Tibial artery (tissue), 4 donors: ENCODE results near the gene ZNRF2.

Source experiments
- DNase-seq, 2 donors: peaks; one replicate each; pipeline ENCODE4 v3.0.0-alpha.2; 2019
- H3K27ac ChIP-seq, 2 donors: fragments of 200-600 bp; sonication (generic) in 1 of 2; 1 replicate in 1 of 2; 2 replicates in 1 of 2; pipeline ENCODE4 v1.5.1; 2018 to 2019; ENCODE audit warnings: mild to moderate bottlenecking in 1 of 2
- H3K27me3 ChIP-seq, 2 donors: fragments of 200-600 bp; sonication (generic) in 1 of 2; one replicate each; pipeline versions ENCODE4 v1.5.1 to v1.6.0; 2016 to 2019
- H3K36me3 ChIP-seq, 3 donors: fragments of 200-600 bp; sonication (generic) in 2 of 3; one replicate each; pipeline ENCODE4 v1.5.1; 2016 to 2019; ENCODE audit warnings: mild to moderate bottlenecking in 2 of 3
- H3K4me1 ChIP-seq, 4 donors: fragments of 200-600 bp; sonication (generic) in 2 of 4; 1 replicate in 3 of 4; 2 replicates in 1 of 4; pipeline ENCODE4 v1.5.1; 2016 to 2019
- H3K4me3 ChIP-seq, 2 donors: fragments of 200-600 bp; sonication (generic) in 1 of 2; 1 replicate in 1 of 2; 2 replicates in 1 of 2; pipeline ENCODE4 v1.5.1; 2018 to 2019; ENCODE audit warnings: mild to moderate bottlenecking in 2 of 2
- H3K9me3 ChIP-seq, 3 donors: fragments of 200-600 bp; sonication (generic) in 1 of 3; one replicate each; pipeline ENCODE4 v1.5.1; 2016 to 2019
- CTCF ChIP-seq, 2 experiments: fragments of 200-600 bp in 1 of 2; fragments of 450-650 bp in 1 of 2; IDR thresholded peaks; one replicate each; pipeline ENCODE4 v1.5.1; 2017 to 2019; ENCODE audit warnings: antibody characterized with exemption in 2 of 2, mild to moderate bottlenecking in 1 of 2, moderate library complexity in 1 of 2
- intact Hi-C: fragments of 100-400 bp; cut with DNase I; formaldehyde crosslinking; loops from one replicate; pipeline ENCODE4 v1.15.0; 2023; ENCODE audit warnings: low total_unique reads

ZNRF2 gene

GRCh38 chr7:30312178-30312577 is 27.8 kb downstream of the ZNRF2 start:
- no peak for TF ChIP-seq CTCF (IDR thresholded peaks at IDR 0.05)
- no peaks in the 10 kb centered on the region for H3K27me3 ChIP-seq
- no peaks in the 10 kb centered on the region for H3K9me3 ChIP-seq
- no peak for DNase-seq
- no peak overlapping the region for H3K27ac ChIP-seq
- H3K4me1 ChIP-seq = peaks cover 0 to 6% (median 2%) of the 10 kb centered on the region in 4 donors
- H3K4me3 ChIP-seq = no peak overlapping the region
- intact Hi-C loops = no loop called here
- no peaks in the 10 kb centered on the region for H3K36me3 ChIP-seq

GRCh38 chr7:30313348-30313747 is 29.0 kb downstream of the ZNRF2 start:
- no peak for TF ChIP-seq CTCF (IDR thresholded peaks at IDR 0.05)
- Histone ChIP-seq H3K27ac (no peak overlapping the region), H3K4me1 (peaks cover 0 to 6% (median 2%) of the 10 kb centered on the region in 4 donors), H3K9me3 (no peaks in the 10 kb centered on the region), H3K36me3 (no peaks in the 10 kb centered on the region), H3K27me3 (no peaks in the 10 kb centered on the region), H3K4me3 (no peak overlapping the region)
- DNase-seq = no peak
- intact Hi-C loops = no loop called here

GRCh38 chr7:30313793-30314192 is 29.4 kb downstream of the ZNRF2 start:
- Histone ChIP-seq H3K27ac (no peak overlapping the region), H3K27me3 (no peaks in the 10 kb centered on the region), H3K36me3 (no peaks in the 10 kb centered on the region), H3K4me1 (peaks cover 0 to 6% (median 2%) of the 10 kb centered on the region in 4 donors), H3K4me3 (no peak overlapping the region), H3K9me3 (no peaks in the 10 kb centered on the region)
- no peak for TF ChIP-seq CTCF (IDR thresholded peaks at IDR 0.05)
- intact Hi-C loops = no loop called here
- DNase-seq = no peak

- DNase-seq = no peak
- Histone ChIP-seq H3K36me3 (no peaks in the 10 kb centered on the region), H3K9me3 (no peaks in the 10 kb centered on the region), H3K4me1 (peaks cover 0 to 6% (median 2%) of the 10 kb centered on the region in 4 donors), H3K27me3 (no peaks in the 10 kb centered on the region), H3K4me3 (no peak overlapping the region), H3K27ac (no peak overlapping the region)
- no peak for TF ChIP-seq CTCF (IDR thresholded peaks at IDR 0.05)
- intact Hi-C loops = no loop called here
Measured at GRCh38 chr7:30315589-30315988, 31.2 kb downstream of the ZNRF2 start.

GRCh38 chr7:30320392-30320791 is 36.0 kb downstream of the ZNRF2 start:
- no peak for TF ChIP-seq CTCF (IDR thresholded peaks at IDR 0.05)
- no peaks in the 10 kb centered on the region for H3K36me3 ChIP-seq
- no peak for DNase-seq
- no peak overlapping the region for H3K4me3 ChIP-seq
- no peaks in the 10 kb centered on the region for H3K9me3 ChIP-seq
- no peak overlapping the region for H3K27ac ChIP-seq
- intact Hi-C loops = no loop called here
- no peaks in the 10 kb centered on the region for H3K27me3 ChIP-seq
- peaks cover 0 to 23% (median 8%) of the 10 kb centered on the region in 4 donors for H3K4me1 ChIP-seq
